ENCODE data around the gene CORT.

DNA sequence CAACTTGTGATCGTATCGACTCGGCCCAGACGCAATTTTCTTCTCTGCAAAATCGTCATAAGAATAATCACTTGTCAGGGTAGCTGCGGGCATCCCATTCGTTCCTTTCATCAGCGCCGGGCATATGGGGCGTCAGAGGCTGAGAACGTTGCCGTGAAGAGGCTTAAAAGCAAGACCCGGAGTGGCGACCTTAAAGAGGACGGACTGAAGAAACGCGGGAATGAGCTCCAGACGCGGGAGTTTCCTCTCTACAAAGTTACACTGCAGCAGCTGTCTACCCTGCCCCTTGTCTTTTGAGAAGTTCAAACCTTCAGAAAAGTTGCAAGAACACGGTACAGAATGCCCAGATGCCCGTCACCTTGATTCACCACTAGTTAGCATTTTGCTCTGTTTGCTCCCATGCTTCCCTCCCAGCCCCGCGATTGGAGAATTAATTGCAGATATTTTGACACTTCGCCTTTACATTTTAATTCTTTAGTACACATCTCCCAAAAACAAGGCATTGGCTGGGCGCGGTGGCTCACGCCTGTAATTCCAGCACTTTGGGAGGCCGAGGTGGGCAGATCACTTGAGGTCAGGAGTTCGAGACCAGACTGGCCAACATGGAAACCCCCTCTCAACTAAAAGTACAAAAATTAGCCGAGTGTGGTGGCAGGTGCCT lies 18.6 kb upstream of the CORT start:
- TF ChIP-seq POLR2A (IDR thresholded peaks at IDR 0.05; ENCODE audit: low read length): no peak
- TF ChIP-seq GATA1 (IDR thresholded peaks at IDR 0.05; ENCODE audit: low read depth, low read length): no peak

Data from erythroblast (primary cell).